GM19351 (cell line): ENCODE data around the gene PSG11.
"Not testable (repeated sequence)": the region's sequence is repeated elsewhere in the genome, so short reads cannot be mapped to it uniquely, and the experiment has no call there.

Experiments used
- ATAC-seq: cut with Tn5 transposase; IDR thresholded peaks from one replicate; pipeline ENCODE4 v1.9.1; 2021; ENCODE audit warnings: mild to moderate bottlenecking, moderate library complexity; ENCODE audit not compliant: unreplicated experiment

PSG11 gene

GRCh38 chr19:42989851-42990250 lies 36.4 kb downstream of the PSG11 start:
- ATAC-seq, result no peak

- ATAC-seq, result not testable (repeated sequence)
Observed at GRCh38 chr19:42989186-42989585, 37.1 kb downstream of the PSG11 start.

- not testable (repeated sequence) for ATAC-seq
Observed at GRCh38 chr19:42988206-42988605, 38.1 kb downstream of the PSG11 start.

GRCh38 chr19:42985588-42985987 lies 40.7 kb downstream of the PSG11 start:
- ATAC-seq, result no peak

- ATAC-seq, result not testable (repeated sequence)
Observed at GRCh38 chr19:42982111-42982510, 44.2 kb downstream of the PSG11 start.

- ATAC-seq, result not testable (repeated sequence)
Observed at GRCh38 chr19:42971451-42971850, 54.8 kb downstream of the PSG11 start.

GRCh38 chr19:42965176-42965575 lies 61.1 kb downstream of the PSG11 start:
- no peak for ATAC-seq

- no peak for ATAC-seq
Observed at GRCh38 chr19:42961119-42961518, 65.2 kb downstream of the PSG11 start.
